Adrenal gland (tissue), 12 donors: ENCODE data around the gene RNF182. TPM values are rescaled to one million over a fixed set of nuclear protein-coding genes. Genes with fewer than 3 reads are reported as not detected.

ENCODE experiments used
- DNase-seq, 7 donors: peaks; one replicate each; pipeline ENCODE4 v3.0.0-alpha.2; 2019 to 2020
- H3K27ac ChIP-seq, 5 donors: fragments of 200-600 bp; sonication (generic) in 4 of 5; 1 replicate in 3 of 5; 2 replicates in 2 of 5; pipeline versions ENCODE4 v1.5.1 to v1.8.0; 2016 to 2020; ENCODE audit warnings: mild to moderate bottlenecking in 1 of 5
- H3K27me3 ChIP-seq: fragments of 200-600 bp; 2 replicates; pipeline ENCODE4 v1.8.0; 2021
- H3K36me3 ChIP-seq, 2 donors: fragments of 200-600 bp; replicated peaks in 1 of 2; 1 replicate in 1 of 2; 2 replicates in 1 of 2; pipeline versions ENCODE4 v1.5.1 to v1.8.0; 2018 to 2022
- H3K4me1 ChIP-seq, 2 donors: fragments of 200-600 bp; replicated peaks in 1 of 2; 1 replicate in 1 of 2; 2 replicates in 1 of 2; pipeline versions ENCODE4 v1.5.1 to v1.8.0; 2018 to 2021
- H3K4me3 ChIP-seq, 4 donors: fragments of 200-600 bp; sonication (generic) in 3 of 4; one replicate each; pipeline ENCODE4 v1.5.1; 2016 to 2018
- H3K9me3 ChIP-seq, 3 donors: fragments of 200-600 bp; sonication (generic) in 1 of 3; replicated peaks in 1 of 3; 1 replicate in 2 of 3; 2 replicates in 1 of 3; pipeline versions ENCODE4 v1.5.1 to v1.8.0; 2016 to 2021
- CTCF ChIP-seq, 6 experiments: fragments of 450-650 bp in 4 of 6; fragments of 200-600 bp in 2 of 6; sonication (generic) in 1 of 6; IDR thresholded peaks; 1 replicate in 5 of 6; 2 replicates in 1 of 6; pipeline versions ENCODE4 v1.5.1 to v1.8.0; 2016 to 2021; ENCODE audit warnings: antibody characterized with exemption in 6 of 6, mild to moderate bottlenecking in 2 of 6, moderate library complexity in 1 of 6
- POLR2A ChIP-seq, 2 donors: fragments of 450-650 bp; IDR thresholded peaks; one replicate each; pipeline ENCODE4 v1.6.1; 2017; ENCODE audit warnings: antibody characterized with exemption in 2 of 2, mild to moderate bottlenecking in 2 of 2, moderate library complexity in 1 of 2
- WGBS, 4 donors: extraction: QIAGEN DNeasy Blood & Tissue Kit in 2 of 4; methylation state at CpG; one replicate each; pipeline versions ENCODE4 v1.1.5 to v1.1.7; 2013 to 2017; 5-methylcytosine and 5-hydroxymethylcytosine counted together
- intact Hi-C, 2 donors: fragments of 100-400 bp; cut with DNase I; formaldehyde crosslinking; loops; one replicate each; pipeline versions ENCODE4 v1.14.1 to v1.15.0; 2022 to 2023
- polyA plus RNA-seq, 3 donors: library from polyadenylated mRNA; stranded (reverse); fragments of 200-250 nt in 2 of 3; fragments of 350-450 nt in 1 of 3; fragmentation: Illumina TruSeq in 1 of 3; extraction: RNeasy Lipid Tissue Mini Kit (QIAGEN cat#74804) in 1 of 3; gene quantifications; one replicate each; pipeline ENCODE4 v1.2.3, GENCODE V29; 2013 to 2014
- total RNA-seq, 9 donors: library from RNA; depleted of rRNA in 4 of 9; stranded (reverse); fragments of >200 nt in 4 of 9; fragments of 120-200 nt in 1 of 9; fragmentation: NEBNext Ultra II Directional in 1 of 9; extraction: Animal tissue kit (Norgen Biotek cat#: 25700) in 1 of 9; gene quantifications; one replicate each; pipeline versions ENCODE4 v1.1.0 to v1.2.4, GENCODE V29; 2013 to 2023
- donor health status: healthy with polysubstance abuse.
- donor health status: Bipolar disorder and iron deficiency.
- donor health status: DM: yes; HTN: yes; CAD: no.
- donor health status: DM: no; HTN: no; CAD: no.
- donor health status: DM: no; HTN: no; CAD: no.
- donor health status: DM: yes; HTN: yes; CAD: no.

The RNF182 gene
- total and polyA plus RNA-seq, 12 donors: 0.03 to 2.1 (median 0.31) TPM; not detected in 2

GRCh38 chr6:13917141-13917540, 7.6 kb upstream of the RNF182 start:
- WGBS, 4 donors: 67 to 88% (median 79%) methylated on average over 1 of the region's 1 CpG

GRCh38 chr6:13918686-13919250, 6.0 kb upstream of the RNF182 start:
- intact Hi-C loops: loop anchor here in 1 of 2 donors (10.0 kb wide), 2 partner anchors 146 to 226 kb away; no protein-coding TSS in a partner anchor
- 78 to 88% (median 84%) methylated on average over 4 of the region's 4 CpGs for WGBS, 4 donors
- Histone ChIP-seq H3K27me3 (peaks cover 16% of the 10 kb centered on the region), H3K4me1 (no peaks in the 10 kb centered on the region), H3K27ac (no peak overlapping the region), H3K4me3 (no peak overlapping the region), H3K36me3 (no peaks in the 10 kb centered on the region), H3K9me3 (no peaks in the 10 kb centered on the region)
- no peak for TF ChIP-seq POLR2A (IDR thresholded peaks at IDR 0.05)
- TF ChIP-seq CTCF (IDR thresholded peaks at IDR 0.05): no peak
- no peak for DNase-seq

More at GRCh38 chr6:13917141-13917540, 7.6 kb upstream of the RNF182 start:
- Histone ChIP-seq H3K9me3 (no peaks in the 10 kb centered on the region), H3K27me3 (peaks cover 16% of the 10 kb centered on the region), H3K4me3 (no peak overlapping the region), H3K36me3 (no peaks in the 10 kb centered on the region), H3K27ac (peak overlapping the region in 1 of 5 donors; percentile 13), H3K4me1 (no peaks in the 10 kb centered on the region)
- TF ChIP-seq CTCF (IDR thresholded peaks at IDR 0.05) (no peak), POLR2A (IDR thresholded peaks at IDR 0.05) (no peak)
- DNase-seq: no peak
- intact Hi-C loops: loop anchor here in 1 of 2 donors (10.0 kb wide), 2 partner anchors 148 to 228 kb away; no protein-coding TSS in a partner anchor

- Histone ChIP-seq H3K4me1 (no peaks in the 10 kb centered on the region), H3K27ac (no peak overlapping the region), H3K9me3 (no peaks in the 10 kb centered on the region), H3K4me3 (no peak overlapping the region), H3K36me3 (no peaks in the 10 kb centered on the region), H3K27me3 (peaks cover 16% of the 10 kb centered on the region)
- no peak for TF ChIP-seq CTCF (IDR thresholded peaks at IDR 0.05)
- no peak for TF ChIP-seq POLR2A (IDR thresholded peaks at IDR 0.05)
- intact Hi-C loops: loop anchor here in 1 of 2 donors (10.0 kb wide), 3 partner anchors 125 to 225 kb away; no protein-coding TSS in a partner anchor
- WGBS, 4 donors: 87 to 100% (median 95%) methylated on average over 1 of the region's 1 CpG
- DNase-seq: no peak
Measured at GRCh38 chr6:13919861-13920260, 4.9 kb upstream of the RNF182 start.

- Histone ChIP-seq H3K27ac (no peak overlapping the region), H3K27me3 (peaks cover 21% of the 10 kb centered on the region), H3K36me3 (no peaks in the 10 kb centered on the region), H3K9me3 (no peaks in the 10 kb centered on the region), H3K4me3 (no peak overlapping the region), H3K4me1 (no peaks in the 10 kb centered on the region)
- intact Hi-C loops: loop anchor here in 1 of 2 donors (10.0 kb wide), 1 partner anchor 124 kb away; no protein-coding TSS in a partner anchor
- 72 to 80% (median 78%) methylated on average over 4 of the region's 4 CpGs for WGBS, 4 donors
- TF ChIP-seq CTCF (IDR thresholded peaks at IDR 0.05) (no peak), POLR2A (IDR thresholded peaks at IDR 0.05) (no peak)
- no peak for DNase-seq
Measured at GRCh38 chr6:13920552-13920951, 4.2 kb upstream of the RNF182 start.
